Cerebellar nuclear complex (tissue), 1 donor: Measurements from ENCODE around the gene POTEH.
"Not testable (repeated sequence)": the region's sequence is repeated elsewhere in the genome, so short reads cannot be mapped to it uniquely, and the experiment has no call there.

Experiments
- DNase-seq, 2 experiments: peaks; one replicate each; lab custom pipeline; 2025; lab: John Stamatoyannopoulos, UW

The POTEH gene

DNA sequence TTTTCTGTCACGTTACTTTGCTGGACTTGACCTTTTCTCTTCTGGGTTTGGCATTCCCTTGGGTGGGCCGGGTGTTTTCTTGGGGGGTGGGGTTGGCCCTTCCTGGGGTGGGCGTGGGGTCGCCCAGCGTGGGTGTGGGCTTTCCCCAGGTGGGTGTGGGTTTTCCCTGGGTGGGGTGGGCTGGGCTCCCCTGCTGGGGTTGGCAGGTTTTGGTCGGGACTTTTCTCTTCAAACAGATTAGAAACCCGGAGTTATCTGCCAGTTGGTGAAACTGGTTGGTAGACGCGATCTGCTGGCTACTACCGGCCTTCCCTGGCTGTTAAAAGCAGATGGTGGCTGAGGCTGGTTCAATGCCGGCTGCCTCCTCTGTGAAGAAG lies at the start of gene POTEH:
POTEH (plus strand) TSS at position 278 of the 377 bp plus-strand sequence; CDS start at position 330, 52 bp downstream.
- not testable (repeated sequence) for DNase-seq

DNA sequence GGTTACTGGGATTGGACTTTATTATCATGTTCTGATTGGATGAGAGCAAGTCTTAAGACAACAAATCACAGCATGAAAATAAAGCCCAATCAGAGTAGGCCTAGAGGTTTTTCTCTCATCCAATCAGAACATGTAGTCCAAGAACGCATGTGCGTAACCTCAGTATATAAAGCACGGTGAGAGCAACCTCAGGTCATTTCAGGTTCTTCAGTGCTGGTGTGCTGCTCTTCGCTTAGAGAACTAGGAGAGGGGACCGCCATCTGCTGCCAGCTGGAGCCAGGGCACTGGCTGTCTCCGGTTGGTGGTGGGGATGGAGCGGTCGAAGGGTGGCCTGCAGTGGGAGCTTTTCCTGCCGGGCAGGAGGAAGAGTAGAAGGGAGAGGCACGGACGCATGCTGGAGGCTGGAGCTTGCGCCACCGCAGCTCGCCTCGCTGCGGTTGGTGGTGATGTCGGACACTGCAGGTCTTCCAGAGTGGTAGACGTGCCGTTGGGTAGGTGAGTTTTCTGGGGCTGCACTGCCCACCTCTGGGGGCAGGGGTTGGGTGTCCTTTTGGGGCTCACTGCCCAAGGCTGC lies 47.5 kb upstream of the POTEH start:
- DNase-seq, result not testable (repeated sequence)

DNA sequence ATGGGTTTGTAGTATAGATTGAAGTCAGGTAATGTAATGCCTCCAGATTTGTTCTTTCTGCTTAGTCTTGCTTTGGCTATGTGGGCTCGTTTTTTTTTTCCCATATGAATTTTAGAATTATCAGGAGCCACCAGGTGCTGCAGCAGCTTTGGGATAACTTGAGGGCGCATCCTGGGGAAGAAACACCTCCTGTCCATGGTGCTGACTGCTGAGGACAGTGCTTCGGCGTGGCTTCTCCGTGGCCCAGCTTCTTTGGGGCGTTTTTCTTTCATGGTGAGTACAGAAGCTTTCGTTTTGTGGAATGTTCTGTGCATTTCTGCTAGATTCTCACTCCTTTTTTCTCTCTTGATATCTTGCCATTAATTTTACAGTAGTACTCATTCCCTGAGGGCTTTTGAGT lies 37.9 kb upstream of the POTEH start:
- not testable (repeated sequence) for DNase-seq

DNA sequence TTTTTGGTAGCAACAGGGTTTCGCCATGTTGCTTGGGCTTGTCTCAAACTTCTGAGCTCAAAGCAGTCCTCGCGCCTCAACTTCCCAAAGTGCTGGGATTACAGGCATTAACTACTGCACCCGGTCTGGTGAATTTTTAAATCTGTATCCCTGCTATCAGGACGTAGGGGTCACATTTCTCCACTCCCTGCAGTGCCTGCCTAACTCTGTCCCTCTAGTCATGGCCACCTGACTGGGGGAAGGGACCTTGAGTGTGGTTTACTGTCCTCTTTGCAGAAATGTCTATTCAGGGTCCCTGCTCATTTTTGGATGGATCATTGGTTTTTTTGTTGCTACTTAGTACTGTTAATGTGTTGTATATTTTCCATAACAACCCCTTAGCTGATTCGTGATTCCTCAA lies 37.1 kb upstream of the POTEH start:
- DNase-seq, result not testable (repeated sequence)

DNA sequence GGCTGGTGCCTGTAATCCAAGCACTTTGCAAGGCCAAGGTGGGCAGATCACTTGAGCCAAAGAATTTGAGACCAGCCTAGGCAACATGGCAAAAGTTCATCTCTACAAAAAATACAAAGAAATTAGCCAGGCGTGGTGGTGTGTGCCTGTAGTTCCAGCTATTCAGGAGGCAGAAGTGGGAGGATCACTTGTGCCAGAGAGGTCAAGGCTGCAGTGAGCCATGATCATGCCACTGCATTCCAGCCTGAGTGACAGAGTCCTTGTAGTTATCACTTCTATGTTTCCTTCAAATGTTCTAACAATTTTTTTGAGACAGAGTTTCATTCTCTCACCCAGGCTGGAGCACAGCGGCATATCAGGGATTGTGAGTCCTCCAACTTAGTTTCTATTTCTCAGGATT lies 36.6 kb upstream of the POTEH start:
- DNase-seq, result not testable (repeated sequence)

DNA sequence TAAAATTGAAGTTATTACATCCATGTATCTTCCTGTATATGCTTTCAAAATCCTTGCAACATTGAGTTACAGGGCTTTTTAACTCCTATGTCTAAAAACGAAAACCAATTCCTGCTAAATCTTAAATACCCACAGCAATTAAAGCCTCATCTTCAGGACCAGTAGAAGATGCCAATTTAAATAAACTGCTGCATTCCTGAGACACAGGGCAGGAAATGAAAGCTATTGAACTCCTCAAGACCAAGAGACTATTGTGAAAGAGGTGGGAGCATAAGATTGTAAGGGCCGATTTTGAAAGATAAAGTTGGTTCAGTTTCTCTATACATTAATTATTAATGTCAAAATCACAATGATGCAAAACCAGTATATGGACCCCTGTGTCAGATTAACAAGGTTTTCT lies 28.7 kb upstream of the POTEH start:
- not testable (repeated sequence) for DNase-seq

DNA sequence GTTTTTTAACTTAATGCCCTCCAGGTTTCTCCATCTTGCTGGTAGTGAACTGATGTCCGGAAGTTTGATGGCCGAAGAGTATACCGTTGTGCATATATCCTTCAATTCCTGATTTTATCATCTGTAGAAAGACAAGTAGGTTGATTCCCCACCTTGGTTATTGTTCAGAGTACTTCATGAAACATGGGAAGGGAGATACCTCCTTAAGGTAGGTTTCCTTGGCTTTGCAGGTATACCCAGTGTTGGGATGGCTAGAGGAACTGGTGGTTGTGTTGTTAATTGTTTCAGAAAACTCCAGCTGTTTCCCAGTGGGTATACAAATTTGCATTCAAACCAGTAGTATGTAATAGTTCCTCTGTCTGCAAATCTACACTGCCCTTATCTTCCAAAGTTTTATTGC lies 25.1 kb upstream of the POTEH start:
- not testable (repeated sequence) for DNase-seq

DNA sequence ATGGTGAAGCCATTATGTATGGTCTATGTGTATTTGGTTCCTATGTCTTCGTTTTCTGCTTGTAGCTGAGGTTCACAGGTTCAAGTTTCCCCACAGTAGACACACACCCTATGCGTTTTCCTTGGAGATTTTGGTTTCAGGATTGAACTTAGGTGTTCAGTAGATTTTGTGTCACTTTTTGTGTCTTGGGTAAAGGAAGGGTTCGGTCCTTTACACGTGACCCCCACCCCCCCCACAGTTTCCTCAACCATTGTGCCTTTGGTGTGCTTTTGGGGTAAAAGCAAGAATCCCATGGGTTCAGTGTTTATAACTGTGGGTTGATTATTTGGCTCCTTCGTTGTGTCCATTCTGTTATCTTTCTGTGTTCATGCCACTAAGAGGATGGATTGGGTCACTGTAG lies 24.3 kb upstream of the POTEH start:
- not testable (repeated sequence) for DNase-seq

DNA sequence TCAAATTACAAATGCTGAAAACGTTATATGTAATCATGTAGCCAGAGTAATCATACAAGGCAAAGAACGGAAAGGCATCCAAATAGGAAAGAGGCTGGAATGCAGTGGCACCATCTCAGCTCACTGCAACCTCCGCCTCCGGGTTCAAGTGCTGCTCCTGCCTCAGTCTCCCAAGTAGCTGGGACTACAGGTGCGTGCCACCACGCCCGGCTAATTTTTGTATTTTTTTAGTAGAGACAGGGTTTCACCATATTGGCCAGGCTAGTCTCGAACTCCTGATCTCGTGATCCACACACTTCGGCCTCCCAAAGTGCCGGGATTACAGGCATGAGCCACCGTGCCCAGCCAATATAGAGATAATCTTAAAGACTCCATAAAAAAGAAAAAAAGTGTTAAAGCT lies 20.4 kb upstream of the POTEH start:
- not testable (repeated sequence) for DNase-seq

DNA sequence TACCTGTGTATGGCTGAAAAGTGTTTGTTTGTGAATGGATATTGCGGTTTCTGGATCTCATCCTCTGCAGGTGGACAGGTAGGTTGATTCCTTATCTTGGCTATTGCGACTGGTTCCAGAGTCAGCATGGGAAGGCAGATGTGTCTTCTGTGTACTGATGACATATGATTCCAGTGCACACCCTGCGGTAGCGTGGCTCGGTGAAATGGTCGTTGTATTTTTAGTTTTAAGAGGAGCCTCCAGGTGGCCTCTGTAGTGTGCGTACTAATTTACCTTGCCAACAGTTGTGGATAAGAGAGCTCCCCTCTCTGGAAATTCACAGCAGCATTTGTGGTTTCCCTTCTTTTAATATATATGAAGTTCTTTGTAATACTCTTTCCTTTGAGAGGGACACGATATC lies 10.1 kb upstream of the POTEH start:
- not testable (repeated sequence) for DNase-seq

DNA sequence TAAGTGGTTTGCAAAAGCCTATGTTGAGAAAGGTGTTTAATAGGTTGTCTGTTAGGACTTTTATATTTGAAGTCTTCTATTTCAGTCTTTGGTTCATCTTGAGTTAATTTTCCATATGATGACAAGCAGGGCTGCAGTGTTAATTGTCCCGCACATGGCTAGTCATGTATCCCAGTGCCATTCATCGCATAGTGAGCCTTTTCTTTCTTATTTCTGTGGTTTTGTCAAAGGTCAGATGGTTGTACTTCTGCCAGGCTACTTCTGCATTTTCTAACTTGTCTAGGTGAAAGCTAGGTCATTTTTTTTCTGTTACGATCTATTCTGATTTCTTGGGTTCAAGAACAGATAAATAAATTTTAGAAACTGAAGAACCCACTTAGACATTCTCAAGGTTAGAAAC lies 5.7 kb upstream of the POTEH start:
- DNase-seq, result not testable (repeated sequence)

DNA sequence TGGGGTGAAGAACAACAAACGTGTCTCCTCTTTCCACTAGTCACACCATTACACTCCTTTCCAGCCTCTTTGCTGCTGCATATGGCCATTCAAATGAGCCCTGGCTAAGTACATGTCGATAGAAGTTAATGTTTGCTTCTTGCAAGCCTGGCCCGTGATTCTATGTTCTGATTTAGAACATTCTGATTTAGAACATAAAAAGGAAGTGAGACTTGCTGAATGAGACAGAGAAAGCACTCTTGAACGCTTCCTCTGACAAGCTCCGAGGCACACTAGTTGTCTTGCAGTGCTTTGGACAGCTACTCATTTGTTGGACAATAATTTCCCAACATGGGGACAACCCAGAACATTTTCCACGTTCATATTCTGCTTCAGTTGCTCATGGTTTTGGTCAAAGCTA lies 5.1 kb upstream of the POTEH start:
- not testable (repeated sequence) for DNase-seq

DNA sequence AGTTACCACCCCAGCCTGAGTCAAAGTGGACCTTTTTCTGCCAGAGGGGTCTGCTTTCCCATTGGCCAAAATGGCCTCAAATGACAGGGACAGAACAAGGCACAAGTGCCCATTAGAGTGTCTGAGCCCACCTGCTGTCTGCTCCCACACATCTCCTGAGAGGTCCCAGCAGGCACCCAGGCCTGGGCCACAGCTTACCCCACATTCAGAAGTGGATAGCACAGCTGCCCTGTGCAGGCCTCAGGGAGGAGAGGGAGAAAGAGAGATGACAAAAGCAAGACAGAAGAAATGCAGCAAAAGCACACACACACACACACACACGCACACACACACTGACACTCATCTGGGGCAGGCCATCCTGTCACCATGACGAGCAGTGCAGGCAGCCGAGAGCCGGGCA lies 4.2 kb upstream of the POTEH start:
- not testable (repeated sequence) for DNase-seq

DNA sequence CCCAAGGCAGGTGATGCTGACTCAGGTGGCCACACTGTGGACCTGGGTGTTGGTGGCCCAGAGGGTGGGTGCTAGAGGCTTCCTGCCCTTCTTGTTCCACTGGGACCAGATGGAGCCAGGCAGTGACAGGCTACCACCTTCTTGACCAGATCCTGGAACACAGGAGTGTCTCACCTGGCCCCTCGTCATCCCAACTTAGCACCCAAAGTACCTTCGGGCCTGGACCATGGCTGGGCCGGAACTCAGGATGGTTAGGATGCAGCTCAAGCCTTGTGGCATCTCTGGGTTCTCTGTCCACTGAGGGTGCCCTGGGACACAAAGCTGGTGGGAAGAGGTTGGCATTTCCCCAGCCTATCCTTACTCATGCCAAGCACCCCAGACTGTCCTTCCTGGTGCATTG lies 2.7 kb upstream of the POTEH start:
- not testable (repeated sequence) for DNase-seq

DNA sequence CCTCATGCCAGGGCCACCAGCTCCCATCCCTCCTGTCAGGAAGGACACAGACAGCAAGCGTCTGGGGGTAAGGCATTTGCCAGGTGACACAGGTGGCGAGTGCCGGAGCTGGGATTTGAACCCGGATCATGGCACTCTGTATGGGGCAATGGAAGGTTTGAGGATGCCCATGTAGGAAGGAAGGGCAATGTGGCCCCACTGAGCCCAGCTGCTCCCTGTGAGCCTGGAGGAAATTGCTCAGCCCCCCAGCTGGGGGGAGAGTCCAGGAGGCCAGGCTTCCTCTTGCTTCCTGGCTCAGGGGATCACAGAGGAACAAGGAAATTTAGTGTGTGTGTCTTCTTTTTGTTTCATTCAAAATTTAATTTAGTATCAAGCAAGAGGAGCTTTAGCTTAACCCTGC lies 2.1 kb upstream of the POTEH start:
- DNase-seq, result not testable (repeated sequence)

DNA sequence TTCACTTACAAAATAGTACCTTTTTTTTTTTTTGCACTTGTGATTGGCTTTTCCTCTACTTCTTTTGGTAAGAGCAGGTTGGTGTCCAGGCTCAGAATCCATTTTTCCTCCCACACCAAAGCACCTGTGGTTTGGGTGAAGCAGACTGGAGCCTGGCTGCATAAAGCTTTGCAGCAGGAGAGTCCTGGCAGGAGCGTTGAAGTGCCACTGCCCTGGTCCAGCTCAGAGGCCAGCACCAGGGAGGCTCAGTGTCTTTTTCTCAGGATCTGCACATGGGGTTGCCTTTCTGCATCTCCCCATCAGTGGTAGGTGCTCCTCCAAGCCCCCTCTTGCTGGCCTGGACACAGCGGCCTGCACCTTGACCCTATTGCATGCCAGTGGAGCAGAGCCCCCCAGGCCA lies 1.7 kb upstream of the POTEH start:
- not testable (repeated sequence) for DNase-seq

DNA sequence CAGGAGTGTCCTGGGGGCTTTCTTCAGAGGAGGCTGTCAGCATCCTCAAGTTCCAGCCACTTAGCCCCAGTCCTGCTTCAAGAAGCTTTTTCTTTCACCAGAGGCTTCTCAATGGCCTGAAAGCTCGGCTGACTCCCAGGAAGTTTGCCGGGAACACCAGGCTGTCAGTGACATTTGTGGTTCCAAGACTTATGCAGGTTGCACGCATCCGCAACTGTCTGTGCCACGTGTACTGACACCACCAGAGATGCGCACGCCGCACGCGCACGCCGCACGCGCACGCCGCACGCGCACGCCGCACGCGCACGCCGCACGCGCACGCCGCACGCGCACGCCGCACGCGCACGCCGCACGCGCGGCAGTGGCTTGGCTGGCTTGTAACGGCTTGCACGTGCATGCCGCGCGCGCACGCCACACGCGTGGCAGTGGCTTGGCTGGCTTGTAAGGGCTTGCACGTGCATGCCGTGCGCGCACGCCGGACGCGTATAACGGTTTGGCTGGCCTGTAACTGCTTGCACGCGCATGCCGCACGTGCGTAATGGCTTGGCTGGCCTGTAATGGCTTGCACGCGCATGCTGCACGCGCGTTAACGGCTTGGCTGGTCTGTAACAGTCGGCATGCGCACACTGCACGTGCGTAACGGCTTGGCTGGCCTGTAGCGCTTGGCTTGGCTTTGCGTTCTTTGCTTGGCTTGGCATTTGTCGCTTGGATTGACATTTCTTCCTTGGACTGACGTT lies 646 bp upstream of the POTEH start:
- not testable (repeated sequence) for DNase-seq

DNA sequence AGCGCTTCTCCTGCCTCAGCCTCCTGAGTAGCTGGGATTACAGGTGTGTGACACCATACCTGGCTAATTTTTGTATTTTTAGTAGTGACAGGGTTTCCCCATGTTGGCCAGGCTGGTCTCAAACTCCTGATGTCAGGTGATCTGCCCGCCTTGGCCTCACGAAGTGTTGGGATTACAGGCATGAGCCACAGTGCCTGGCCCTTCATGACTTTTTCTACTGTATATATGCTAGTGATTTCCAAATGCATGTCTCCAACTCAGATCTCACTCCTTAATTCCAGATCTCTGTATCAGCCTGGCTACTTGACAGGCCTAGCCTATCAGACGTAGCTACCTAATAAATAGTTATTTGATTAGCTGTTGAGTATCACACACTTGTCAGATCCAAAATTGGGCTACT lies 23.8 kb downstream of the POTEH start:
- DNase-seq, result not testable (repeated sequence)

DNA sequence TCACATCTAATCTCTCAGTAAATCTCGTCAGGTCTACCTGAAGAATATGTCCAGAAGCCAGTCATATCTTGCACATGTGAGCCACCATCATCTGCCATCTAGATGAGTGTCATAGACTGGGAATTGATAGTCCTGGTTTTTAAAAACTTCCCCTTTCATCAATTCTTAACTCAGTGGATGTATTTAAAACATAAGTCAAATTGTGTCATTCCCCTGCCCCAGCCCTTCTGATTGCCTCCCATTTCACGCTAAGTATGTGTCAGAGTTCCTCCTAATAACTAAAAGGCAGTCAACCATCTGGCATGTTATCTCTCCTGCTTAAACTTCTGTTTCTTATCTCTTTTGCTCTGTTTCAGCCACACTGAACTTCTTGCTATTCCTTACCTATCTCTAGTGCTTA lies 24.3 kb downstream of the POTEH start:
- not testable (repeated sequence) for DNase-seq

DNA sequence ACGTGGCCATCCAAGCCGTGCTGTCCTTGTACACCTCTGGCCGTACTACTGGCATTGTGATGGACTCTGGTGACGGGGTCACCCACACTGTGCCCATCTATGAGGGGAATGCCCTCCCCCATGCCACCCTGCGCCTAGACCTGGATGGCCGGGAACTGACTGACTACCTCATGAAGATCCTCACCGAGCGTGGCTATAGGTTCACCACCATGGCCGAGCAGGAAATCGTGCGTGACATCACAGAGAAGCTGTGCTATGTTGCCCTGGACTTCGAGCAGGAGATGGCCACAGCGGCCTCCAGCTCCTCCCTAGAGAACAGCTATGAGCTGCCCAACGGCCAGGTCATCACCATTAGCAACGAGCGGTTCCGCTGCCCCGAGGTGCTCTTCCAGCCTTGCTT lies 32.1 kb downstream of the POTEH start:
- DNase-seq, result not testable (repeated sequence)

DNA sequence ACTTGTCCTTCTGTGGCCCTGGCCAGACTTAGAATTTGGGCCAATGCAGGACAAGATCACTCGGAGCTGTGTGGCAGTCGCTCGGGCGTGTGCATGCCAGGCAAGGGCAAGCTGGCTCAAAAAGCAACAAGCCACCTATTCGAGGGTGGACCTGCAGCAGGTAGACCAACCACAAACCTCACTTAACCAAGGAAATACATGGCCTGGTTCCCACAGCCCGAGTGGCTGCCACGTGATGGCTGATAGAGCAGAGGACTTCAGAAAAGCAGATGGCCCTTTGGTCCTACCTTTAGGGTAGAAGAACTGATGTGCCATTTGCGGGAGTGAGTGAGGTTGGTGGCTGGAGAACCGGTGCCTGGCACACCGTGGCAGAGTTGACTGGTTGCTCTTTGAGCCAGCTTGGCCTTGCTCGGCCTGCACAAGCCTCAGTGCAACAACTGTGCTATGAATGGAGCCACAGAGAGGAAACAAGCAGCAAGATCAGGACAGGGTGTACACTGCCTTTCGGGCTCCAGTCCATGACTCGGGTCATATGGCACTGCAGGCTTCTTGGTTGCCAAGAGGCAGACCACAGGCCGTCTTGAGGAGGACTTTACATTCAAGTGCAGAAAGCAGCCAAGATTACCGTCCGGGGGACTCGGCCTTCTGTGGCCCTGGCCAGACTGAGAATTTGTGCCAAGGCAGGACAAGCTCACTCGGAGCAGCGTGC lies 39.5 kb downstream of the POTEH start:
- DNase-seq, result not testable (repeated sequence)

DNA sequence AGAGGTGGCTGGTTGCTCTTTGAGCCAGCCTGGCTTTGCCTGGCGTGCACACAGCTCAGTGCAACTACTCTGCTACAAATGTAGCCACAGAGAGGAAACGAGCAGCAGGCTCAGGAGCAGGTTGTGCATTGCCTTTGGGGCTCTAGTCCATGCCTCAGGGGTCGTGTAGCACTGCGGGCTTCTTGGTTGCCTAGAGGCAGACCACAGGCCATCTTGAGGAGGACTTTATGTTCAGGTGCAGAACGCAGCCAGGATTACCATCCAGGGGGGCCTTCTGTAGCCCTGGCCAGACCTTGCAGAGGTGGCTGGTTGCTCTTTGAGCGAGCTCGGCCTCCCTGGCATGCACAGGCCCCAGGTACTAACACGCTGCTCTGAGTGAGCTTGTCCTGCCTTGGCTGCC lies 41.2 kb downstream of the POTEH start:
- not testable (repeated sequence) for DNase-seq

DNA sequence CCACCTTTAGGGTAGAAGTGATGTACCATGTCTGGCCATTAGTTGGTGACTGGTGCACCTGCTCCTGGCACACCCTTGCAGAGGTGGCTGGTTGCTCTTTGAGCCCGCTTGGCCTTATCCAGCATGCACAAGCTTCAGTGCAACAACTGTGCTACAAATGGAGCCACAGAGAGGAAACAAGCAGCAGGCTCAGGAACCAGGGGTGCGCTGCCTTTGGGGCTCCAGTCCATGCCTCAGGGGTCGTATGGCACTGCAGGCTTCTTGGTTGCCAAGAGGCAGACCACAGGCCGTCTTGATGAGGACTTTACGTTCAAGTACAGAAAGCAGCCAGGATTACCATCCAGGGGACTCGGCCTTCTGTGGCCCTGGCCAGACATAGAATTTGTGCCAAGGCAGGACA lies 44.6 kb downstream of the POTEH start:
- DNase-seq, result not testable (repeated sequence)
